ENCODE results near the gene HOXA2.

GRCh38 chr7:27125986-27126394 is 23.5 kb upstream of the HOXA2 start:
- TF ChIP-seq MXD1 (CRISPR knock-in tag; IDR thresholded peaks at IDR 0.05) (no peak), POLR2AphosphoS5 (IDR thresholded peaks at IDR 0.05; ENCODE audit: low read depth, low read length) (no peak), SRSF1 (optimal IDR thresholded peaks at IDR 0.05; ENCODE audit: low read depth, low read length) (no peak), ZNF879 (CRISPR knock-in tag; IDR thresholded peaks at IDR 0.05) (no peak), SPEN (CRISPR knock-in tag; IDR thresholded peaks at IDR 0.05; ENCODE audit: low read depth) (no peak), NFRKB (IDR thresholded peaks at IDR 0.05) (no peak), CTCF (CRISPR knock-in tag; IDR thresholded peaks at IDR 0.05) (no peak), ZBTB4 (CRISPR knock-in tag; IDR thresholded peaks at IDR 0.05; ENCODE audit: borderline replicate concordance) (no peak), EP300 (IDR thresholded peaks at IDR 0.05; ENCODE audit: low read depth in 2 of 2, low read length in 2 of 2) (no peak), EP300 (CRISPR knock-in tag; IDR thresholded peaks at IDR 0.05; ENCODE audit: borderline replicate concordance) (no peak), ZNF670 (CRISPR knock-in tag; IDR thresholded peaks at IDR 0.05; ENCODE audit: borderline replicate concordance) (no peak), EHMT2 (IDR thresholded peaks at IDR 0.05; ENCODE audit: borderline replicate concordance, low read depth, low read length) (no peak), HNRNPK (IDR thresholded peaks at IDR 0.05; ENCODE audit: low read depth, low read length, poor library complexity, severe bottlenecking) (no peak)

Data from HepG2 (cell line).